Mammary epithelial cell (primary cell): ENCODE results near the gene EXTL2.

Experiments
- CTCF ChIP-seq, 2 donors: IDR thresholded peaks in 1 of 2; conservative IDR thresholded peaks in 1 of 2; 2 replicates each; pipeline ENCODE4 v1.5.1; 2011 to 2012; ENCODE audit warnings: inconsistent platforms in 2 of 2, low read length in 2 of 2, mild to moderate bottlenecking in 2 of 2, control low read depth in 1 of 2, low read depth in 1 of 2; ENCODE audit not compliant: insufficient read depth in 1 of 2; ENCODE audit errors: extremely low read depth in 1 of 2
- EZH2 ChIP-seq: IDR thresholded peaks from 2 replicates; pipeline ENCODE4 v1.6.1; 2012; ENCODE audit warnings: low read length, inconsistent platforms, borderline replicate concordance

GRCh38 chr1:100895540-100896480 is 1.2 kb upstream of the EXTL2 start, which contains the start of gene SLC30A7:
- TF ChIP-seq CTCF (conservative IDR thresholded peaks at IDR 0.05 in 1 of 2, IDR thresholded peaks at IDR 0.05 in 1 of 2; ENCODE audit: extremely low read depth in 1 of 2, insufficient read depth in 1 of 2, low read depth in 1 of 2, low read length in 2 of 2) (no peak), EZH2 (no peak)
